CD4-positive, alpha-beta T cell (primary cell): ENCODE data around the gene PPARG. TPM values are rescaled to one million over a fixed set of nuclear protein-coding genes. Genes with fewer than 3 reads are reported as not detected.

Source experiments
- ATAC-seq: fragments of 200-7000 bp; cut with Tn5 transposase; one replicate; pipeline ENCODE4 v1.10.0; 2022; ENCODE audit warnings: mild to moderate bottlenecking; ENCODE audit not compliant: poor library complexity
- CTCF ChIA-PET: fragments of 350-600 bp; sonication (Branson Sonifier 250); formaldehyde crosslinking; loops from one replicate; lab custom pipeline; 2021; ENCODE audit warnings: antibody characterized with exemption, inconsistent platforms; lab: Charles Lee
- POLR2A ChIA-PET: fragments of 350-600 bp; sonication (Branson Sonifier 250); formaldehyde crosslinking; loops from one replicate; lab custom pipeline; 2021; ENCODE audit warnings: antibody characterized with exemption, inconsistent platforms; lab: Charles Lee
- DNase-seq, 14 experiments: peaks; one replicate each; pipeline ENCODE4 v3.0.0-alpha.2; 2013 to 2020; ENCODE audit warnings: mixed read lengths in 2 of 14
- H3K27ac ChIP-seq, 2 donors: one replicate each; pipeline versions ENCODE4 v1.5.1 to v1.7.0; 2013; ENCODE audit warnings: low read length in 2 of 2, low read depth in 1 of 2, mild to moderate bottlenecking in 1 of 2
- H3K27me3 ChIP-seq, 2 experiments: 1 replicate in 1 of 2; 2 replicates in 1 of 2; pipeline versions ENCODE4 v1.6.1 to v1.7.0; 2013; ENCODE audit warnings: low read length in 2 of 2, control low read depth in 1 of 2, mild to moderate bottlenecking in 1 of 2, moderate library complexity in 1 of 2; ENCODE audit not compliant: insufficient read depth in 2 of 2, control insufficient read depth in 1 of 2
- H3K36me3 ChIP-seq: one replicate; pipeline ENCODE4 v1.6.1; 2013; ENCODE audit warnings: low read length, control low read depth; ENCODE audit not compliant: insufficient read depth
- H3K4me1 ChIP-seq: one replicate; pipeline ENCODE4 v1.6.1; 2013; ENCODE audit warnings: low read length, control low read depth; ENCODE audit not compliant: insufficient read depth
- H3K4me3 ChIP-seq: one replicate; pipeline ENCODE4 v1.5.1; 2013; ENCODE audit warnings: mild to moderate bottlenecking, low read length, moderate library complexity
- H3K9me3 ChIP-seq, 2 experiments: 1 replicate in 1 of 2; 2 replicates in 1 of 2; pipeline versions ENCODE4 v1.6.1 to v1.7.0; 2013; ENCODE audit warnings: low read length in 2 of 2, mild to moderate bottlenecking in 2 of 2, control low read depth in 1 of 2, moderate library complexity in 1 of 2; ENCODE audit not compliant: control insufficient read depth in 1 of 2, insufficient read depth in 1 of 2
- H3K27ac Mint-ChIP-seq: one replicate; pipeline ENCODE4 v1.8.0; 2020; ENCODE audit warnings: mixed read lengths
- H3K27me3 Mint-ChIP-seq: one replicate; pipeline ENCODE4 v1.8.0; 2021; ENCODE audit warnings: mixed read lengths
- H3K36me3 Mint-ChIP-seq: one replicate; pipeline ENCODE4 v1.8.0; 2021; ENCODE audit warnings: low read depth, mixed read lengths
- H3K4me1 Mint-ChIP-seq: one replicate; pipeline ENCODE4 v1.8.0; 2021; ENCODE audit warnings: low read depth, mixed read lengths
- H3K4me3 Mint-ChIP-seq: one replicate; pipeline ENCODE4 v1.8.0; 2020; ENCODE audit warnings: mild to moderate bottlenecking, mixed read lengths
- H3K9me3 Mint-ChIP-seq: one replicate; pipeline ENCODE4 v1.8.0; 2020; ENCODE audit warnings: mixed read lengths
- intact Hi-C, 2 experiments: fragments of 100-400 bp; cut with DNase I in 1 of 2; cut with micrococcal nuclease in 1 of 2; formaldehyde crosslinking; loops; one replicate each; pipeline versions ENCODE4 v1.15.1 to v1.9.0; 2023 to 2025; cut with DNase I, micrococcal nuclease
- total RNA-seq, 174 experiments: library from RNA in 2 of 174; stranded (reverse) in 2 of 174; gene quantifications; one replicate each; pipeline ENCODE4 v1.2.3 and lab custom pipeline; 2021 to 2026
- TF ChIP-seq, protein P1 (sequence below): fragments of 200-600 bp; IDR thresholded peaks from one replicate; pipeline ENCODE4 v1.8.0; 2022; ENCODE audit warnings: antibody characterized with exemption, mild to moderate bottlenecking

PPARG gene
- total RNA-seq, 2 experiments from 2014 or later, result 0.27 to 0.75 TPM

DNA sequence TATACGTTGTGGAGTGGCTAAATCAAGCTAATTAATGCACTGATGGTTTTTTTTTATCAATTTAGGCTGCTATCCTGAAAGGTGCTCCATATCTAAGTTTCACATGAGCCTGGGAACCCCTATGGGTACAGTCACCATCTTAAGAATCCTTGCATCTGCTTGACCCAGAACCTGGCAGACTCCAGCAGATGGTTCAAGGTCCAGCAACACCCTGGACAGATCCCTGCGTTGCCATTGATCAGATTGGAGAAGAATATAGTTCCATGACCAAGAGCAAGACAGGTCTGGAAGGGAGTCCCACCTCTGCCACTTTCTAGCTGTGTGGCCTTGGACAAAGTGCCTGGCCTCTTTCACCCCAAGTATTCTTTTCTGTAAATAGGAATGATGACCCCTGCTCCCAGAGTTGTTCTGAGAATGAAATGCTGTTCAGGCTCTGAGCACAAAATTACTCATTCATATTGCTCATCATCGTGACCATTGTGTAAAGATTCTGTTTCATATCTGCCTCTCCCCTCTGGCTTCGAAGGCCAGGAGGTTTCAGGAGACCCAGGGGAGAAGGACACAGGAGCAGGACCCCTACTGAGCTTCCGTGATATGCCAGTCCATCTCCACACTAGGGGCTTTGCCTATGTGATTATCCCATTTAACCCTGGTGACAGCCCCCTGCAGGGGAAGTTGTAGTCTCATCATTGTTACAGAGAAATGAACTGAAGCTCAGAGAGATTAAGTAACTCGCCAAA lies 165.4 kb downstream of the PPARG start:
- intact Hi-C loops, result no loop called here

GRCh38 chr3:12454816-12455121 lies 165.9 kb downstream of the PPARG start:
- ChIA-PET POLR2A (no interaction called here), CTCF (no interaction called here)
- Histone ChIP-seq H3K27ac (no peak overlapping the region), H3K9me3 (peaks cover 0 to 5% of the 10 kb centered on the region in 2 experiments), H3K27me3 (no peaks in the 10 kb centered on the region), H3K4me3 (no peak overlapping the region), H3K4me1 (no peaks in the 10 kb centered on the region), H3K36me3 (no peaks in the 10 kb centered on the region)
- no peak for DNase-seq
- no peak for ATAC-seq
- TF ChIP-seq, protein P1, sequence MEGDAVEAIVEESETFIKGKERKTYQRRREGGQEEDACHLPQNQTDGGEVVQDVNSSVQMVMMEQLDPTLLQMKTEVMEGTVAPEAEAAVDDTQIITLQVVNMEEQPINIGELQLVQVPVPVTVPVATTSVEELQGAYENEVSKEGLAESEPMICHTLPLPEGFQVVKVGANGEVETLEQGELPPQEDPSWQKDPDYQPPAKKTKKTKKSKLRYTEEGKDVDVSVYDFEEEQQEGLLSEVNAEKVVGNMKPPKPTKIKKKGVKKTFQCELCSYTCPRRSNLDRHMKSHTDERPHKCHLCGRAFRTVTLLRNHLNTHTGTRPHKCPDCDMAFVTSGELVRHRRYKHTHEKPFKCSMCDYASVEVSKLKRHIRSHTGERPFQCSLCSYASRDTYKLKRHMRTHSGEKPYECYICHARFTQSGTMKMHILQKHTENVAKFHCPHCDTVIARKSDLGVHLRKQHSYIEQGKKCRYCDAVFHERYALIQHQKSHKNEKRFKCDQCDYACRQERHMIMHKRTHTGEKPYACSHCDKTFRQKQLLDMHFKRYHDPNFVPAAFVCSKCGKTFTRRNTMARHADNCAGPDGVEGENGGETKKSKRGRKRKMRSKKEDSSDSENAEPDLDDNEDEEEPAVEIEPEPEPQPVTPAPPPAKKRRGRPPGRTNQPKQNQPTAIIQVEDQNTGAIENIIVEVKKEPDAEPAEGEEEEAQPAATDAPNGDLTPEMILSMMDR, result no peak
- Mint-ChIP-seq H3K4me1 (no peaks in the 10 kb centered on the region), H3K27me3 (no peaks in the 10 kb centered on the region), H3K4me3 (no peak overlapping the region), H3K36me3 (no peaks in the 10 kb centered on the region), H3K27ac (no peak overlapping the region), H3K9me3 (no peaks in the 10 kb centered on the region)
- intact Hi-C loops, result no loop called here

More for the DNA sequence above, 165.4 kb downstream of the PPARG start:
- Histone ChIP-seq H3K4me3 (no peak overlapping the region), H3K9me3 (peaks cover 0 to 5% of the 10 kb centered on the region in 2 experiments), H3K36me3 (no peaks in the 10 kb centered on the region), H3K27ac (no peak overlapping the region), H3K4me1 (no peaks in the 10 kb centered on the region), H3K27me3 (no peaks in the 10 kb centered on the region)
- ATAC-seq, result no peak
- Mint-ChIP-seq H3K4me3 (no peak overlapping the region), H3K4me1 (no peaks in the 10 kb centered on the region), H3K27me3 (no peaks in the 10 kb centered on the region), H3K9me3 (no peaks in the 10 kb centered on the region), H3K27ac (no peak overlapping the region), H3K36me3 (no peaks in the 10 kb centered on the region)
- ChIA-PET POLR2A (no interaction called here), CTCF (no interaction called here)
- TF ChIP-seq, protein P1, result no peak
- DNase-seq, result no peak

DNA sequence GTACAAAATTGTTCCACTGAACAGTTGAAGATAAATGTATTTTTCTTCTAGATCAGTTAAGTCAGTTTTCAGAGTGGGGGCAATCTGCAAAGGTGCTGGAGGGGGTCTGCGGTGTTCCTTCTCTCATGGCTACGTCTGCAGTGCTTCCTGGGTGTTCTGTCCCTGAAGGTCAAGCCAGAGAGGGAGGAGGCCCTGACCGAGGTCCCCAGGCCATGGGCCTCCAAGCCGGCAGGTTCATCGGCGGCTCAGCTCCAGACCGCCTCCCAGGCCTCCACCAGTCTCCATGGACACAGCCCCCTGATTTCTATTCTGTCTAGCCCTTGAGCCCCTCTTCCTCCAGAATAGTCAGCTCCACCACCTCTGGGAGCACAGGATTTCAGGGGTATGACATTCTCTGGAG lies 166.9 kb downstream of the PPARG start:
- H3K27ac Mint-ChIP-seq, result no peak overlapping the region
- CTCF ChIA-PET, result interaction anchor here (1.2 kb wide), 1 partner anchor 24 kb away, joined by 3 read pairs; no protein-coding TSS in a partner anchor
- intact Hi-C loops, result no loop called here

More for the DNA sequence above, 166.9 kb downstream of the PPARG start:
- no peaks in the 10 kb centered on the region for H3K27me3 Mint-ChIP-seq
- DNase-seq (no peak), ATAC-seq (no peak)
- H3K4me1 ChIP-seq, result no peaks in the 10 kb centered on the region
- peaks cover 0 to 5% of the 10 kb centered on the region in 2 experiments for H3K9me3 ChIP-seq
- H3K27ac ChIP-seq, result no peak overlapping the region
- no peak overlapping the region for H3K4me3 ChIP-seq
- H3K4me1 Mint-ChIP-seq, result no peaks in the 10 kb centered on the region
- TF ChIP-seq, protein P1, result no peak
- H3K36me3 Mint-ChIP-seq, result no peaks in the 10 kb centered on the region
- no peaks in the 10 kb centered on the region for H3K27me3 ChIP-seq
- POLR2A ChIA-PET, result no interaction called here
- H3K9me3 Mint-ChIP-seq, result no peaks in the 10 kb centered on the region
- H3K4me3 Mint-ChIP-seq, result no peak overlapping the region
- H3K36me3 ChIP-seq, result no peaks in the 10 kb centered on the region
